Neural progenitor cell (in vitro differentiated cells): ENCODE data around the gene C21orf91.

Experiments
- CTCF ChIP-seq: fragments of 200-600 bp; sonication (generic); IDR thresholded peaks from 2 replicates; pipeline ENCODE4 v1.5.1; 2017; ENCODE audit warnings: antibody characterized with exemption, mild to moderate bottlenecking
- EZH2 ChIP-seq: fragments of 200-600 bp; sonication (generic); IDR thresholded peaks from 2 replicates; pipeline ENCODE4 v1.6.1; 2017; ENCODE audit warnings: antibody characterized with exemption, mild to moderate bottlenecking, moderate library complexity
- EZH2phosphoT487 ChIP-seq: fragments of 200-600 bp; sonication (generic); IDR thresholded peaks from 2 replicates; pipeline ENCODE4 v1.6.1; 2017; ENCODE audit warnings: antibody characterized with exemption

GRCh38 chr21:17805966-17806365, 13.2 kb downstream of the C21orf91 start:
- TF ChIP-seq CTCF = no peak
- TF ChIP-seq EZH2 = no peak
- TF ChIP-seq EZH2phosphoT487 = no peak
